Measurements from ENCODE around the gene C10orf88.

C10orf88 gene, protein sequence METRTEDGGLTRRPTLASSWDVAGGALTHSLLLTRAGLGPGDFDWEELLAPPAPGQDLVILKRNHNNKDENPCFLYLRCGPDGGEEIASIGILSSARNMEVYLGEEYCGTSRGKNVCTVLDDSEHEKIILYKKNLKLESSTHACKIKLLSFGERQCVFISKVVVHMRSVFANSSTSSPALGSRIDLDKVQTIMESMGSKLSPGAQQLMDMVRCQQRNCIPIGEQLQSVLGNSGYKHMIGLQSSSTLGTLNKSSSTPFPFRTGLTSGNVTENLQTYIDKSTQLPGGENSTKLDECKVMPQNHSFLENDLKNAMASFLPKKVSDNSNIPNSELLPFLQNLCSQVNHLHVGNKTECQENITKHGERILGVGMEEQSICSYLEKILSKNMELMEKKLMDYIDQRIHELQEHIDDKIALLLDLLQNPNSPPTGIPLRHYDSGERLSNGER

DNA sequence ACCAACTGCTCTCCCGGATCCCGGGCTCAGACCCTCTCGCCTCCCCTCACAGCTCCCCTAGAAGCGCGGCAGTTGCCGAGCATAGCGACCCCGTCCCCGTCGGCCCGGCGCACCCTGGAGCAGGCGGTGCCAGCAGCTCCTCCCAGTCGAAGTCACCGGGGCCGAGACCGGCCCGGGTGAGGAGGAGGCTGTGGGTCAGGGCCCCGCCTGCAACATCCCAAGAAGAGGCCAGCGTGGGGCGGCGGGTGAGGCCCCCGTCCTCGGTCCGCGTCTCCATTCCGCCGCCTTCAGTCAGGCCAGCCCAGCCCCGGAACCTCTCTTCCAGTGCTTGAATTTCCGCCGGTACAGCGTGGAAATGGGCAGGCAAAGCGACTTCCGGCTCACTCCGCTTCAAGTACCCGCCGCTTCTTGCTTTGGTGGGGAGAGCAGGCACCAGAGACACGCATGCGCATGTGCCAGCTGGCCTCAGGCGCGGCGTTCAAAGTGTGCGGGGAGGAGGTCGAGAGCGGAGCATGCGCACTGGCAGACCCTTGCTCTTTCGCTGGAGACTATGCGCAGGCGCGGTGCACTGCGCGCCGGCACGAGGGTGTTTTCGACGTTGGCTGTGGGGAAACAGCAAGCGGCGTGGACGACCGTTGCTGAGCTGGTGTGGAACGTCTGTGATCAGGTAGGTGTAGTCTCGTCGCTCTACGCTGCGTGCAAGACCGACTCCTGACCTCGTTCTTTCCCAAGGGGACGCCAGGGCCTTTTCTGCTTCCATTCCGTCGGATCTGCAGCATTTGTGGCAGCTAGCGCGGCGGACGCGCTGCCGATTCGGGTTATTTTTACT is at the start of gene C10orf88:
Gene C10orf88, minus strand, starts transcription at position 326 of the 829 bp plus-strand sequence. Its CDS starts 49 bp downstream, at position 277.
- DNase-seq (ENCODE audit: low spot score), result peak; percentile 98

DNA sequence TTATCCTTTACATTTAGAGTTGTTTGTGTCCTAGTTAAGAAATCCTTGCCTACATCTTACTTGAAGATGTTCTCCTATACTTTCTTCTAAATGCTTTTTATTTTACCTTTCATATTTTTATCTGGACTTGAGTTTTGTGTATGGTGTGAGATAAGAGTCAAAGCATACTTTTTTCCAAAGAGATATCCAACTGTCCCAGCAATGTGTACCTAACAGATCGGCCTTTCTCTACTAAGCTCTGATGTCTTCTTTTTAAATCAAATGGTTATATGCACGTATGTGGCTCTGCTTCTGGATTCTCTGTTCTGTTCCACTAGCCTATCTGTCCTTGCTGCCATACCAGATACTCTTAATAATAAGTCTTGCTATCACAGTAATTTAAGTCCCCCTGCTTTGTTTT is 47.3 kb upstream of the C10orf88 start:
- DNase-seq (ENCODE audit: low spot score), result no peak

DNA sequence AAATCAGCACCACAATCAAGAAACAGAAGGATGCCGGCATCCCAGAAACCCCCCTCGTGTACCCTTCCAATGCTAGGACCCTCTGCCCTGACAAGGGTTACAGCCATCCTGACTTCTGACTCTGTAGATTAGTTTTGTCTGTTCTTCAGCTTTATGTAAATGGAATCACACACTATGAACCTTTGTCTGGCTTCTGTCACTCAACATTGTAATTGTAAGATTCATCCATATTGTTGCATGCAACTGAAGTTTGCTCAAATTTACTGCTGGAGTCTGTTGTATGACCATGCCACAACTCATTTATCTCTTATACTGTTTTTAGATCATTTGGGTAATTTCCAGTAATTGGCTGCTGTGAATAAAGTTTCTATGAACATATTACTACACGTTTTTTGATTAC is 46.1 kb upstream of the C10orf88 start:
- DNase-seq (ENCODE audit: low spot score), result no peak

DNA sequence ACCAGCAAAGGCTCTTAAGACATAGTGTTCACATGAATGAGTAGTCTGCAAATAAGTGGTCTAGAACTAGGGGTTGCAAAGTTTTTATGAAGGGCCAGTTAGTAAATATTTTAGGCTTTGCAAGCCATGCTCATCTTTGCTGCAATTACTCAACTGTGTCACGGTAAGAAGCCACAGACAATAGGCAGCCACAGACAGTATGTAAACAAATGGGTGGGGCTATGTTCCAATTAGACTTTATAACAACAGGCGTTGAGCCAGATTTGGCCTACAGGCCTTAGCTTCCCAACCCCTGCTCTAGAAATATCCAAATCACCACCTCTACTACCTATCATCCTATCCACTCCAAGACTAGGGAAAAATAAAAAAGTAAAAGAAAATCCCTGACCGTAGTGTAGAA is 45.3 kb upstream of the C10orf88 start:
- DNase-seq (ENCODE audit: low spot score), result no peak

DNA sequence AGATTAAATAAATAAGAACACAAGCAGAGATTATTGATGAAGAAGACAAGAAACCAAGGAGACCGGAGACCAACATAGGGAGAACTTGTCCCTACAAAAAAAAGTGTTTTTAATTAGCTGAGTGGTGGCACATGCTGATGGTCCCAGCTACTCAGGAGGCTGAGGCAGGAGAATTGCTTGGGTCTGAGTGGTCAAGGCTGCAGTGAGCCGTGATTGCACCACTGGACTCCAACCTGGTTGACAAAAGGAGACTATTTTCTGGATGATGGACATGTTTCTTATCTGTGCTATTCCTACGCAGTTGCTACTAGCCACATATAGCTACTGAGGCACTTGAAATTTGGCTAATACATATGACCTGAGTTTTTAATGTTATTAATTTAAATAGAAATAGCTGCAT is 44.9 kb upstream of the C10orf88 start:
- no peak for DNase-seq (ENCODE audit: low spot score)

DNA sequence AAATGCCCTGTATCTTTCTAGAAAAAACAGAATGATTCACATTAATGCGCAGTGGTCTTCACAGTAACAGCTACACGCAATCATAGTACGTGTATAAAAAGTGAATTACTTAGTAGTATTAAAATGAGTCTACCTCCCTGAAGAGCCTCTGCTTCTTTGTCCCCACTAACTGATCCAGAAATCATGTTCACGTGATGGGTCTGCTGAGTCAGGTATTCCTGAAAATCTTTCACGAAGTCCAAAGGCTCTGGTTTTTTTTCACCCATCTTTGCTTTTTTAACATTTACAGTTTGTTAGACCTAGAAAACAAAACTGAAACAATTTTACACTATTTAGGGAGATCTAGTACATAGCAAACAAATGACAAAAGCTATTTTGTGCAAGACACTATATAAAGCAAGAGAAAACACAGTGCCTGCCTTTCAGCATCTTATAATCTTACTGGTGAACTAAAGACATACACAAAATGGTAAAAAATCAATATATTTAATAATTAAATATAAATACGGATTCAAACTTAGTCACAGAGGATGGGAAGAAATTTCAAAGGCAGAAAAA is 44.4 kb upstream of the C10orf88 start:
- DNase-seq (ENCODE audit: low spot score), result no peak

DNA sequence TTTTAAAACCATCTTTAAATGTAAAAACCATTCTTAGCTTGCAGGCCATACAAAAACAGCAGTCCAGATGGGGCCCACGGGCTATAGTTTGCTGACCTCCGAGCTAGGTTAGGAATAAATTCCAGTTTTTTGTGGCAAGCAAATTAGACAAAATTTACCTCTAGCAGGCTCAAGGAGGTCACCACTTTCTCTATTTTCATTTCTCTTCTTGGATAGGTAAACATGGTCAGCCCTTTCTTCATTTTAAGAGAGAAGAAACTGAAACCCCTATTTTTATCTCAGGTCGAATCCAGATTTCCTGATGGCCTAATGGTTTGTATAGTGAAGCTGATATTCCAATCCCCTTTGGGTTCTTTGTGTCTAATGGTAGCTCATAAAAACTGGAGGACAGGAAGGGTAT is 43.8 kb upstream of the C10orf88 start:
- no peak for DNase-seq (ENCODE audit: low spot score)

DNA sequence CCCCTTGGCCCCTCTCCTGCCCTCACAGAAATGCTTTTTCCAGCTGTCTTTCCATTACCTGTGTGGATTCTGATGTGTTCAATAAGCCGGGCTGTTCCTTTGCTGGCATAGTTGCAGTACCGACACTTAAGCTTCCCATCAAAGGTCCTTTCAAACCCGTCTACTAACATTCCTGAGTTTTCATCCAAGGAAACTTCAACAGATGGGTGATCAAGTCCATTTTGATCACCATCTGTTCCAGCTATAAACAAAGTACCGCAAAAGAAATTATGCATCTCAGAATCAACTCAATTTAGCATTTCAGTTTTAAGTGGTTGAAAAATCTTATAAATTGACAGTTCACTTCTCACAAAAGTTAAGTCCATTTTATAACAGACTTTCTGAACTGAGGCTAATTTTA is 41.9 kb upstream of the C10orf88 start:
- no peak for DNase-seq (ENCODE audit: low spot score)

DNA sequence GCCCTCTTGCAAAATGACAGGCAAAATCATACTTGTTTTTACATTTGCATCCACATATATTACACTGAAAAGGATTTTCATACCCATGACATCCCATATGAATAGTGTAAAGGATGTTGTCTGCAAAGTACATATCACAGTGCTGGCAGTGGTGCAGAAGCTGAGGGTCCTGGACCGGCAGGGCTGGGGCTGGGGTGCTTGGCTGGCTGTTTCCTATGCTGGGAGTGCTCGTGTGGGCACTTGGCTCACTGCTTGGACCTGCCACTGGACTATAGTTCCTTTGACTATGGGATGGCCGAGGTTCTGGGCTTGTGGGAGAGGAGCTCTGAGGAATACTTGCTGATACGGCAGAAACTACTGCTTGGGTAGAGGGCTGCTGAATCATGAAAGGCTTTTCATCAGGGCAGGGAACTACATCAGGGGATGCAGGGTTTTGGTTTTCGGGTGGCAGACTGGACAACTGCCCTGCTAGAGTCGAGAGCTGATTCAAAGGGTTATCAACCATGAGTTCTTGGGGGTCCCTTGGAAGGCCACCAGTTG is 39.8 kb upstream of the C10orf88 start:
- DNase-seq (ENCODE audit: low spot score), result no peak

DNA sequence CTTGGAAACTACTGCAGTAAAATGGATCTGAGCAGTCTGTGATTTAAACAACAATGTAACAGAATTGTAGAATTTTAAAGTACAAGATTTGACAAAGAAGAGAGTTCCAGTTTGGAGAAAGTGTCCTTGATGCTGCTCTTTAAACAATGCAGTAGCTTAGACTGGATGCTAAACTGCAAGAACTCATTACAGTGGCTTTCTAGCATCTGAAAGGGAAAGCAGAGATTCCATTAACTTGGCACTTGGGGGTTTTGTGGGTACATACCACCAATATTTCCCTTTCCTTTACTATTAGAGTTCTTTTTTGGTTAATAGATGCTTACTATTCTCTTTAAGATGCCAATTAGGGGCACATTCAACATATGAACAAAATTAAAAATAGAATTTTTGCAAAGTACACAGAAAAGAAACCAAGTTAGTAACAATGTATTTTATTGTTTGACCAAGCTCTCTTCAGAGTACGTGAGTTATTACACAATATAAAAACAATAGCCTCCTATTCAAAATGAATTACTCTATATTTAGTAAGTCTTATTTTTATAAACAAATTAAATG is 38.1 kb upstream of the C10orf88 start:
- DNase-seq (ENCODE audit: low spot score), result no peak

DNA sequence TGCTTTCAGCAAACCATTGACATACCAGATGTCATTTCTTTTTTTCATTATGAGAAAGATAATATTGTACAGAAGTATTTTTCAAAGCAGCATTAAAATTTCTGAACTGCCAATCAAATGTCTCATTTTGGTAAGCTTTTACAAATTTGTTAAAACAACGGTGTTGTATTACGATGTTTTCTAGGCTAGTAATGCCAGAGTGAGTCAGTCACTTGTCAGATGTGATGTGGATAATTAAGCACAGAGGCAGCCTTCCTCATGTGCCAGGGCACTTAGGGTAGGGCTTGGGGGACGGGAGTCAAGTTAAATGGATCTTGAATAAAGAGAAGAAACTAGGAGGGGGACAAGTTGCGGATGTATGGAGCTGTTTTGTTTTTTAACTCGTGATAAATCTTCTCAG is 36.3 kb upstream of the C10orf88 start:
- DNase-seq (ENCODE audit: low spot score), result no peak

DNA sequence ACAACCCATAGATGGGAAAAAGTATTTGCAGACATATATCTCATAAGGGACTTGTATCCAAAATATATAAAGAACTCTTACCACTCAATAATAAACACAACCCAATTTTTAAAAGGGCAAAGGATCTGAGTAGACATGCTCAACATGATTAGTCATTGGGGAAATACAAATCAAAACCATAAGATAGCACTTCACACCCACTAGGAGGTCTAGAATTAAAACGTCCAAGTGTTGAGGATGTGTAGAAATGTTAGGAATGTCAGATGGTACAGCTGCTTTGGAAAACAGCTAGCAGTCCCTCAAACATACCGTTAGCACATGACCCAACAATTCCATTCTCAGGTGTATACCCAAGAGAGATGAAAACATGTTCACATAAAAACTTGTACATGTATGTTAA is 34.5 kb upstream of the C10orf88 start:
- DNase-seq (ENCODE audit: low spot score), result no peak

DNA sequence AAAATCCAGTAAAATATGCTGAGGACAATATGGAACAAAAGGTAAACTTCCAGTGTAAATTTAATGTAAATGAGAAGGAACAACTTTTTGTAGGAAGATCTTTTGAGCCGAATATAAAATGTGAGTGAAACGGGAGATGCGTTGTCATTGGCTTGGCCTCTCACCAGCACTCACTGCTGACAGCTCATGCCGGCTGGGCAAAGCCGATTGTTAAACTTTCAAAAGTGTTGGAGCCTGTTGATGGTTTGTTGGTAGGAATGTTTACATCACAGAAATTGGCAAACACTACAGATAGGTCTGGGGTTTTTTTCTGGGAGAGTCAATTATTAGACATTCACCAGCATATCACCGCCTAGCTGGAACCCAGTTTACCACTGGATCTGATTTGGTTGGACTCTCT is 32.3 kb upstream of the C10orf88 start:
- DNase-seq (ENCODE audit: low spot score), result no peak

DNA sequence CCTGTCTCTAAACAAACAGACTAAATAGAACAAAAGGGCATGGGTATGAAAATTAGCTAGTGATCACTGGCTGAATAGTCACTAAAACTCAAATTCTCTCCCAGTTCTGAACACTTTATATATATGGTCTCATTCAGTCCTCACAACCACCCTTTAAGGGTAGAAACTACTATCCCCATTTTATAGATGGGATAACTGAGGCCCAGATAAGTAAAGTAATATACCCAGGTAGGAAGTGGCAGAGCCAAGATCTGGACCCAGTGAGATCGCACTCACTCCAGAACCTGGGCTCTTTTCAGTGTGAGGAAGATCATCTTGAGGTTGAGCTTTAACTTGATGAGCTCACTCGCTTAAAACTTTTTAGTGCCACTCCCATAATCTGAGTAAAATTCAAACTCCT is 30.7 kb upstream of the C10orf88 start:
- DNase-seq (ENCODE audit: low spot score), result no peak

DNA sequence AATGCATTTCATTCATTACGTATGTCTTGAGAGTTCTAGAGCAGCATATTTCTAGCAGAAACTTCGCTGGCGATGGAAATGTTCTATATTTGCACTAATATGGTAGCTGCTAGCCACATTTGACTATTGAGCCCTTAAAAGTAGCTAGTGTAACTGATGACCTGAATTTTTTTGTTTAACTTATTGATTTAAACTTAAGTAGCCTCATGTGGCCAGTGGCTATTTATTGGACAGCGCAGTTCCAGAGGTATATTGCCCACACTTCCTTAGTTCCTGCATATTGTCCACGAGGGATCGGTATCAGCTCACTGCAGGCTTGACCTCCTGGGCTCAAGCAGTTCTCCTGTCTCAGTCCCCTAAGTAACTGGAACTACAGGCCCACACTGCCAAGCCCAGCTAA is 29.9 kb upstream of the C10orf88 start:
- no peak for DNase-seq (ENCODE audit: low spot score)

DNA sequence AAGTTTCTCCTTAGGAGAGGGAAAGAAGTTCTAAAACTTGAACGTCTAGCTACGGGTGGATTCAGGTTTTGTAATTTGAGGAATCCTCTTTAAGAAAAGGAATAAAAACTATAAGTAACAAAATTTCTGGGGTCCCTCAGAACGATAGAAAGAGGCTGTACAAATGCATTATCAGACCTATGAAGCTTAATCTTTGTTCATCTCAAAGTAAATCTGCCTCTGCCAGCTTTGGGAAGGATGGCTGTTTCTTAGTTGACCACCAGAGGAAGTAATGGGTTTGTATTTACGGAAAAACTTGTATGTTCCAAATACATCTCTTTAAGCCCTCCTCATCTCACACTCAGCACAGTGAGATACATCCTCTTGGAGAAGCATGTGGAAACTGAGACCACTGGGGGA is 27.0 kb upstream of the C10orf88 start:
- no peak for DNase-seq (ENCODE audit: low spot score)

DNA sequence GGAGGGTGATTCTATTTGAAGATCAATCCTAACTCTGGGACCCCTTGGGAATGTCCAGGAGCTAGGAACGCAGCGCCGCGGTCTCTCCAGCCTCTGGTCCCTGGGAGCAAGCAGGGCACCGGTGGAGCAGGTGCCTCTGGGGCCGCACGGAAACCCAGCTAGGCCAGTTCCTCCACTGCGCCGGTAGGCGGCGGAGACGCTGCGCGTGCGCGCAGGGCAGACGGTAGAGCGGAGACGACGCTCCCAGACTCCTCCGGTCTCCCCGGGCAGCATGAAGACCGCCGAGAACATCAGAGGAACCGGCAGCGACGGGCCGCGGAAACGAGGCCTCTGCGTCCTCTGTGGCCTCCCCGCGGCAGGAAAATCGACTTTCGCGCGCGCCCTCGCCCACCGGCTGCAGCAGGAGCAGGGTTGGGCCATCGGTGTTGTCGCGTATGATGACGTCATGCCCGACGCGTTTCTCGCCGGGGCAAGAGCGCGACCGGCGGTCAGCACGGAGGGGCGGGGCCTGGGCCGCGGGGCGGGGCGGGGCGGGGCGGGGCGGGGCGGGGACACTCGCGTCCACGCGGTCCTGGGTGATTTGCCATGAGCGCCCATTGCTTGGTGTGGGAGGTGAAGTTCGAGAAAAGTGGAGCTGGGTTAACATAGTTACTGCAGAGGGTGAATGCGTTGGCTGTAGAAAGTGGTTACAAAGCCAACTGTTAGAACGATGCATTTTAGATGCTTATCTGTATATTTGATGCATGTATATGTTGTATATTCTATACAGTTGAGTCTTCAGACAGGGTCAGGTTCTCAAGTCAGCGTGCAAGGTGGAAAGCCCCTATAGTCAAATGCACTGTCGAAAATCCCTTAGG is 26.4 kb upstream of the C10orf88 start, which contains the start of gene PSTK:
Gene PSTK, plus strand, starts transcription at position 193 of the 857 bp plus-strand sequence. Its CDS starts 79 bp downstream, at position 272.
- DNase-seq (ENCODE audit: low spot score), result peak; percentile 92

DNA sequence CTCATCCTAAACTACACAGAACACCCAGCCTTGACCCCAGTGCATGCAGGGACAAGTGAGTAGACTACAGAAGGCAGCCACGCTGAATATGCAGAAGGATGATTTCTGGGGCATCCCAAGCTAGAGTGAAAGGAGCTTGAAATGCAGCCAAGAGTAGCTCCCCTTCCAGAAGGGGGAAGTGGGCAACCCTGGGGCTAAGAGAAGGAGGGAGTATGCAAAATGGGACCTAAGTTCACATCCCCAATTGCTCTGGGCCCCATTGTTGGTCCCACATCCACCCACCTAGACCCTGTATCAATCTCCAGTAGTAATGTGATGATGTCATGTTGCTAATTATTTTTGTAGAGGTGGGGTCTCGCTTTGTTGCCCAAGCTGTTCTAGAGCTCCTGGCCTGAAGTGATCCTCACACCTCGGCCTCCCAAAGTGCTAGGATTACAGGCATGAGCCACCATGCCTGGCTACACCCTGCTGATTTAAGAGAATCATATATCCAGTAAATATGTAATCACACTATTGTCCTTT is 20.6 kb upstream of the C10orf88 start:
- no peak for DNase-seq (ENCODE audit: low spot score)

DNA sequence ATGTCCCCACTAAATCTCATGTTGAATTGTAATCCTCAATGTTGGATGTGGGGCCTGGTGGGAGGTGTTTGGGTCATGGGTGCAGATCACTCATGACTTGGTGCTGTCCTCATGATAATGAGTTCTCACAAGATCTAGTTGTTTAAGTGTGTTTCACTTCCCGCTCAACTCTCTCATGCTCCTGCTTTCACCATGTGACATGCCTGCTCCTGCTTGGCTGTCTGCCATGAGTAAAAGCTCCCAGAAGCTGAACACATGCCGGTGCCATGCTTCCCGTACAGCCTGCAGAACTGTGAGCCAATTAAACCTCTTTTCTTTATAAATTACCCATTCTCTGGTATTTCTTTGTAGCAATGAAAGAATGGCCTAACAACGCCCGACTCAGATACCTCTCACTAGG is 20.0 kb upstream of the C10orf88 start:
- no peak for DNase-seq (ENCODE audit: low spot score)

DNA sequence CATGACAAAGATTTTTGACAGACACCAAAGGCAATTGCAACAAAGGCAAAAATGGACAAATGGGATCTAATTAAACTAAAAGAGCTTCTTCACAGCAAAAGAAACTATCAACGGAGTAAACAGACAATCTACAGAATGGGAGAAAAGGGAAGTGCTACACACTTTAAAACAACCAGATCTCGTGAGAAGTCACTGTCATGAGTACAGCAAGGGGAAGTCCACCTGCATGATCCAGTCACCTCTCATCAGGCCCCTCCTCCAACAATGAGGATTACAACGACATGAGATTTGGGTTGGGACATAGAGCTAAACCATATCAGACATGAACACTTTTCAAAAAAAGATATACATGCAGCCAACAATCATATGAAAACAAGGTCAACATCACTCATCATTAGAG is 14.7 kb upstream of the C10orf88 start:
- DNase-seq (ENCODE audit: low spot score), result no peak

DNA sequence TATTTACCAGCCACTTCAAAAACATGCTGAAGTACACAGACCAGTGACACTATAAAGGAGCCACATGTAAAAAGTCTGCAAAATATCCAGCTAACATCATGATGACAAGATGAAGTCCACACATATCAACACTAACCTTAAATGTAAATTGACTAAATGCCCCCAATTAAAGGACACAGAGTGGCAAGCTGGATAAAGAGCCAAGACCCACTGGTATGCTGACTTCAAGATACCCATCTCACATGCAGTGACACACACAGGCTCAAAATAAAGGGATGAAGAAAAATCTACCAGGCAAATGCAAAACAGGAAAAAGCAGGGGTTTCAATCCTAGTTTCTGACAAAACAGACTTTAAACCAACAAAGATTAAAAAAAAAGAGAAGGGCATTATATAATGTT is 12.9 kb upstream of the C10orf88 start:
- DNase-seq (ENCODE audit: low spot score), result no peak

All from activated CD4-positive, alpha-beta T cell treated with anti-CD3 and anti-CD28 coated beads, Interleukin-2, Interleukin-4, amounts not matched to agents 100 ng/mL and 50 ng/mL, durations not matched to agents 16 hours and 8 hours (primary cell).